Coronary artery (tissue), 2 donors: ENCODE results near the gene PPP1R18.

ENCODE experiments used
- DNase-seq: peaks from one replicate; pipeline ENCODE4 v3.0.0-alpha.2; 2017; ENCODE audit warnings: low spot score
- H3K27ac ChIP-seq, 2 donors: fragments of 200-600 bp; sonication (generic); one replicate each; pipeline ENCODE4 v1.5.1; 2016 to 2019
- H3K4me3 ChIP-seq: fragments of 200-600 bp; sonication (generic); 2 replicates; pipeline ENCODE4 v1.5.1; 2016; ENCODE audit warnings: mild to moderate bottlenecking, moderate library complexity
- TF ChIP-seq, protein P1 (sequence below): fragments of 200-600 bp; sonication (generic); IDR thresholded peaks from one replicate; pipeline ENCODE4 v1.5.1; 2019; ENCODE audit warnings: antibody characterized with exemption

Gene PPP1R18

DNA sequence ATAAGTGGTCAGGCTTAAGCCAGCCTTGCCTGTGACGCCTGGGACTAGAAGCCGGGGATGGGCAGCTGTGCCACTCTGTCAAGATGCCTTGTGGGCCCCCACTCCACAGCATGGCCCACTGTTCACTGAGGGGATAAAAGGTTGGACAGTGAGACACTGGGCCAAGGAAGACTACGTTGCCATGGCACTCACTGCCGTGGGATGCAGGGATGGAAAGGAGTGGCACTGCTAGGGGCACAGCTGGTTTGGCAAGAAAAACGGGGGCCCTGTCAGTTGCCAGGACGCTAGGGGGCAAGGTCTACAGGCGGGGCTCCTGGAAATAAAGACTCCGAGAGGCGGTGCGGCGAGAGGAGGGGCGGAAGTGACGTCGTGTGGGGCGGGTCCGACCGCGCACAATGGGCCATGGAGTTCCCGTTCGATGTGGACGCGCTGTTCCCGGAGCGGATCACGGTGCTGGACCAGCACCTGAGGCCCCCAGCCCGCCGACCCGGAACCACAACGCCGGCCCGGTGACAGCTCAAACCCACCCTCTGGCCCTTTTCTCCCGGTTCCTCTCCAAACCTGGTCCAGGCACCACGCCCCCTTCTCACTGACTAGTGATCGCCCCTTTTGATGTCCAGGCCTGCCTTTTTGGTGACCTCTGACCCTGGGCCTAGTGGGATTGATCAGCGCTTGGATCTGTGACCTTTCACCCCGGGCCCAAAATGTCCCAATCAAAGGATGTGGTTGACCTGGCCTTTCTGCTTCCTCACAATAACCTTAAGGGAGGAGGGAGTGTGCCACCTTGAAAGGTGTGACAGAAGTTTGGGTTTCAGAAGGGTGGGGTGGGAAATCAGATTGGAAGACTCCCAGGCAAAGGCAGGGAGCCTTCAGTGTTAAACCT, 59.7 kb downstream of the PPP1R18 start, which contains the start of gene ATAT1:
TSS of gene ATAT1 (plus strand) at position 391 of the 883 bp plus-strand sequence.
- peak within 1 kb of the TSS; percentile 91 to 93 for H3K27ac ChIP-seq
- DNase-seq = peak; percentile 93
- TF ChIP-seq, protein P1, sequence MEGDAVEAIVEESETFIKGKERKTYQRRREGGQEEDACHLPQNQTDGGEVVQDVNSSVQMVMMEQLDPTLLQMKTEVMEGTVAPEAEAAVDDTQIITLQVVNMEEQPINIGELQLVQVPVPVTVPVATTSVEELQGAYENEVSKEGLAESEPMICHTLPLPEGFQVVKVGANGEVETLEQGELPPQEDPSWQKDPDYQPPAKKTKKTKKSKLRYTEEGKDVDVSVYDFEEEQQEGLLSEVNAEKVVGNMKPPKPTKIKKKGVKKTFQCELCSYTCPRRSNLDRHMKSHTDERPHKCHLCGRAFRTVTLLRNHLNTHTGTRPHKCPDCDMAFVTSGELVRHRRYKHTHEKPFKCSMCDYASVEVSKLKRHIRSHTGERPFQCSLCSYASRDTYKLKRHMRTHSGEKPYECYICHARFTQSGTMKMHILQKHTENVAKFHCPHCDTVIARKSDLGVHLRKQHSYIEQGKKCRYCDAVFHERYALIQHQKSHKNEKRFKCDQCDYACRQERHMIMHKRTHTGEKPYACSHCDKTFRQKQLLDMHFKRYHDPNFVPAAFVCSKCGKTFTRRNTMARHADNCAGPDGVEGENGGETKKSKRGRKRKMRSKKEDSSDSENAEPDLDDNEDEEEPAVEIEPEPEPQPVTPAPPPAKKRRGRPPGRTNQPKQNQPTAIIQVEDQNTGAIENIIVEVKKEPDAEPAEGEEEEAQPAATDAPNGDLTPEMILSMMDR = no peak
- peak within 1 kb of the TSS; percentile 72 for H3K4me3 ChIP-seq
